HepG2 (cell line): ENCODE data around the gene MLST8. TPM values are rescaled to one million over a fixed set of nuclear protein-coding genes. Genes with fewer than 3 reads are reported as not detected.

Experiments used
- ATAC-seq: fragments of 200-7000 bp; cut with Tn5 transposase; 3 replicates; pipeline ENCODE4 v1.9.1; 2020; ENCODE audit warnings: mild to moderate bottlenecking, moderate library complexity
- BruUV-seq: library from RNA; stranded (reverse); fragments of 400-500 nt; replicated peaks from 2 replicates; lab custom pipeline; 2021; lab: Mats Ljungman, UMichigan
- CTCF ChIA-PET: fragments of 300-600 bp; formaldehyde crosslinking; extraction: SDS; loops from one replicate; lab custom pipeline; 2021; ENCODE audit warnings: low total read pairs, inconsistent platforms, low intra/inter-chr PET ratio; lab: Yijun Ruan, JAX
- POLR2A ChIA-PET: fragments of 350-600 bp; sonication (Branson Sonifier 250); formaldehyde crosslinking; loops from one replicate; lab custom pipeline; 2020; ENCODE audit warnings: antibody characterized with exemption, inconsistent platforms; lab: Yijun Ruan, JAX
- DNase-seq: peaks from one replicate; pipeline ENCODE4 v3.0.0-alpha.2; 2015; ENCODE audit warnings: low spot score
- FAIRE-seq: peaks from 3 replicates; lab custom pipeline; 2011; peaks lifted over from hg19 to GRCh38; lab: Jason Lieb, UNC
- H2AFZ ChIP-seq: one replicate; pipeline ENCODE4 v1.6.1; 2011; ENCODE audit warnings: low read length, inconsistent platforms
- H3K27ac ChIP-seq: fragments of 300-600 bp; 3 replicates; pipeline ENCODE4 v1.8.0; 2011; ENCODE audit warnings: mixed run types, mild to moderate bottlenecking, mixed read lengths, low read length, inconsistent platforms; ENCODE audit not compliant: insufficient read depth; ENCODE audit errors: extremely low read length
- H3K27me3 ChIP-seq, 2 experiments: fragments of 200-600 bp in 1 of 2; 2 replicates in 1 of 2; 3 replicates in 1 of 2; pipeline versions ENCODE4 v1.6.0 to v1.8.0; 2011; ENCODE audit warnings: low read length in 2 of 2, mild to moderate bottlenecking in 2 of 2, moderate library complexity in 2 of 2, inconsistent platforms in 1 of 2; ENCODE audit not compliant: insufficient read depth in 2 of 2, control insufficient read depth in 1 of 2
- H3K36me3 ChIP-seq, 2 experiments: fragments of 200-600 bp in 1 of 2; replicated peaks in 1 of 2; 2 replicates in 1 of 2; 3 replicates in 1 of 2; pipeline versions ENCODE4 v1.5.1 to v1.8.0; 2011; ENCODE audit warnings: low read length in 2 of 2, inconsistent platforms in 1 of 2; ENCODE audit not compliant: insufficient read depth in 2 of 2, control insufficient read depth in 1 of 2
- H3K4me1 ChIP-seq: 2 replicates; pipeline ENCODE4 v1.5.1; 2012; ENCODE audit warnings: low read length, inconsistent platforms; ENCODE audit not compliant: insufficient read depth
- H3K4me2 ChIP-seq: 2 replicates; pipeline ENCODE4 v1.6.0; 2011; ENCODE audit warnings: low read depth, low read length, inconsistent platforms
- H3K4me3 ChIP-seq, 3 experiments: fragments of 200-600 bp in 1 of 3; sonication (generic), shearing (Covaris generic) in 1 of 3; replicated peaks in 1 of 3; 2 replicates each; pipeline ENCODE4 v1.5.1; 2011 to 2016; ENCODE audit warnings: low read length in 3 of 3, inconsistent platforms in 2 of 3, low read depth in 2 of 3, mild to moderate bottlenecking in 2 of 3, control low read depth in 1 of 3, mixed read lengths in 1 of 3; ENCODE audit not compliant: insufficient read depth in 1 of 3
- H3K79me2 ChIP-seq: one replicate; pipeline ENCODE4 v1.6.1; 2011; ENCODE audit warnings: low read length, inconsistent platforms; ENCODE audit not compliant: insufficient read depth
- H3K9ac ChIP-seq: 2 replicates; pipeline ENCODE4 v1.6.0; 2011; ENCODE audit warnings: mild to moderate bottlenecking, low read depth, low read length, inconsistent platforms; ENCODE audit not compliant: insufficient read depth
- H3K9me3 ChIP-seq: 2 replicates; pipeline ENCODE4 v1.5.1; 2012; ENCODE audit warnings: mild to moderate bottlenecking, low read length
- H4K20me1 ChIP-seq: 2 replicates; pipeline ENCODE4 v1.6.0; 2011; ENCODE audit warnings: inconsistent platforms, mild to moderate bottlenecking, low read length, moderate library complexity; ENCODE audit not compliant: insufficient read depth
- AKAP8 ChIP-seq: sonication (generic); formaldehyde crosslinking; IDR thresholded peaks from 2 replicates; pipeline ENCODE4 v1.5.1; 2020; ENCODE audit warnings: mild to moderate bottlenecking, missing genetic modification reagents
- BRCA1 ChIP-seq: sonication (generic); formaldehyde crosslinking; IDR thresholded peaks from 2 replicates; pipeline ENCODE4 v1.4.0; 2020; ENCODE audit warnings: missing genetic modification reagents
- CCAR2 ChIP-seq: fragments of 200-400 bp; formaldehyde crosslinking; optimal IDR thresholded peaks from 2 replicates; pipeline ENCODE3; 2018; ENCODE audit warnings: low read depth, mild to moderate bottlenecking, low read length, moderate library complexity
- CENPX ChIP-seq: sonication (generic); formaldehyde crosslinking; IDR thresholded peaks from 2 replicates; pipeline ENCODE4 v1.9.0; 2021; ENCODE audit warnings: mild to moderate bottlenecking, missing genetic modification reagents, moderate library complexity
- ETV5 ChIP-seq: IDR thresholded peaks from 2 replicates; pipeline ENCODE4 v1.6.1; 2018; ENCODE audit warnings: missing biosample characterization, missing genetic modification reagents, inconsistent platforms, borderline replicate concordance
- FOXO1 ChIP-seq: sonication (generic); formaldehyde crosslinking; IDR thresholded peaks from 2 replicates; pipeline ENCODE4 v1.4.0; 2020; ENCODE audit warnings: missing genetic modification reagents
- JARID2 ChIP-seq: sonication (generic); formaldehyde crosslinking; IDR thresholded peaks from 2 replicates; pipeline ENCODE4 v1.8.1; 2023; ENCODE audit warnings: missing genetic modification reagents, inconsistent platforms; ENCODE audit not compliant: insufficient replicate concordance
- MED8 ChIP-seq: sonication (generic); formaldehyde crosslinking; IDR thresholded peaks from 2 replicates; pipeline ENCODE4 v1.8.1; 2023; ENCODE audit warnings: mild to moderate bottlenecking, missing genetic modification reagents; ENCODE audit not compliant: insufficient replicate concordance
- NCOA2 ChIP-seq: sonication (generic); formaldehyde crosslinking; IDR thresholded peaks from 2 replicates; pipeline ENCODE4 v1.8.0; 2022; ENCODE audit warnings: inconsistent platforms
- PHF8 ChIP-seq: sonication (generic); formaldehyde crosslinking; IDR thresholded peaks from 2 replicates; pipeline ENCODE4 v1.5.0; 2020; ENCODE audit warnings: missing genetic modification reagents
- RARA ChIP-seq: IDR thresholded peaks from 2 replicates; pipeline ENCODE4 v1.6.1; 2016; ENCODE audit warnings: missing genetic modification reagents, missing compliant biosample characterization
- SCMH1 ChIP-seq: sonication (generic); formaldehyde crosslinking; IDR thresholded peaks from 2 replicates; pipeline ENCODE4 v1.9.0; 2021; ENCODE audit warnings: missing genetic modification reagents, mild to moderate bottlenecking, borderline replicate concordance
- SNRNP70 ChIP-seq: fragments of 200-400 bp; formaldehyde crosslinking; IDR thresholded peaks from 2 replicates; pipeline ENCODE4 v1.6.1; 2017; ENCODE audit warnings: mild to moderate bottlenecking, low read depth, low read length, moderate library complexity
- SPEN ChIP-seq: sonication (generic); formaldehyde crosslinking; IDR thresholded peaks from 2 replicates; pipeline ENCODE4 v1.5.1; 2020; ENCODE audit warnings: low read depth, mild to moderate bottlenecking, missing genetic modification reagents
- TBX3 ChIP-seq: fragments of 450-650 bp; IDR thresholded peaks from 2 replicates; pipeline ENCODE4 v1.6.1; 2017; ENCODE audit warnings: antibody characterized with exemption, mild to moderate bottlenecking, inconsistent platforms, borderline replicate concordance
- TGIF2 ChIP-seq: IDR thresholded peaks from 2 replicates; pipeline ENCODE4 v1.6.1; 2016; ENCODE audit warnings: control low read depth, missing compliant biosample characterization
- ZNF496 ChIP-seq: sonication (generic); formaldehyde crosslinking; IDR thresholded peaks from 2 replicates; pipeline ENCODE4 v1.8.1; 2023; ENCODE audit warnings: mild to moderate bottlenecking, moderate library complexity, missing genetic modification reagents; ENCODE audit not compliant: insufficient replicate concordance
- ZNF552 ChIP-seq: sonication (generic); formaldehyde crosslinking; IDR thresholded peaks from 2 replicates; pipeline ENCODE4 v1.9.0; 2022; ENCODE audit warnings: missing genetic modification reagents, mild to moderate bottlenecking, borderline replicate concordance
- ZNF605 ChIP-seq: sonication (generic); formaldehyde crosslinking; IDR thresholded peaks from 2 replicates; pipeline ENCODE4 v1.8.0; 2022; ENCODE audit warnings: mild to moderate bottlenecking, missing genetic modification reagents
- ZNF781 ChIP-seq: sonication (generic); formaldehyde crosslinking; IDR thresholded peaks from 2 replicates; pipeline ENCODE4 v1.5.1; 2020; ENCODE audit warnings: borderline replicate concordance, mild to moderate bottlenecking, missing genetic modification reagents; ENCODE audit errors: not compliant biosample characterization
- ZNF883 ChIP-seq: sonication (generic); formaldehyde crosslinking; IDR thresholded peaks from 2 replicates; pipeline ENCODE4 v1.5.1; 2020; ENCODE audit warnings: mild to moderate bottlenecking, missing genetic modification reagents; ENCODE audit errors: not compliant biosample characterization
- WGBS: methylation state at CpG from one replicate; pipeline ENCODE4 v1.1.6; 2017; ENCODE audit warnings: low lambda C conversion rate; 5-methylcytosine and 5-hydroxymethylcytosine counted together
- in situ Hi-C: cut with HindIII; loops from 2 replicates; pipeline ENCODE4 v1.10.0; 2017; ENCODE audit warnings: low pct_unique_long_range_greater_than_20kb; ENCODE audit not compliant: extremely low pct_ligation_motif_present
- intact Hi-C: fragments of 100-400 bp; cut with micrococcal nuclease; formaldehyde crosslinking; loops from one replicate; pipeline ENCODE4 v1.10.0; 2022; ENCODE audit not compliant: unreplicated experiment
- polyA plus RNA-seq, 8 experiments: library from polyadenylated mRNA; depleted of rRNA in 3 of 8; stranded (reverse) in 7 of 8; unstranded in 1 of 8; fragments of >200 nt; fragmentation: Illumina TruSeq in 4 of 8; extraction: Trizol in 4 of 8; gene quantifications; 2 replicates each; pipeline versions ENCODE4 v1.2.1 to v1.2.3, GENCODE V29; 2011 to 2016; ENCODE audit warnings: low read depth in 4 of 8, missing spikeins in 1 of 8, mixed read lengths in 1 of 8; ENCODE audit not compliant: insufficient read depth in 1 of 8
- total RNA-seq, 5 experiments: library from RNA; depleted of rRNA; stranded (reverse); fragments of >200 nt; fragmentation: Illumina TruSeq; extraction: Trizol; gene quantifications; 2 replicates each; pipeline ENCODE4 v1.2.3, GENCODE V29; 2016; ENCODE audit warnings: low read depth in 1 of 5
- TF ChIP-seq, protein P1 (sequence below): sonication (generic); formaldehyde crosslinking; IDR thresholded peaks from 2 replicates; pipeline ENCODE4 v1.8.1; 2023; ENCODE audit warnings: missing genetic modification reagents, mild to moderate bottlenecking, borderline replicate concordance
- TF ChIP-seq, protein P2 (sequence below): sonication (generic); formaldehyde crosslinking; IDR thresholded peaks from 2 replicates; pipeline ENCODE4 v1.4.0; 2020; ENCODE audit warnings: mild to moderate bottlenecking, missing genetic modification reagents

The MLST8 gene
- total and polyA plus RNA-seq, 2 of the 13 experiments (the other 11 are each of a cell fraction or from before 2014, with no cell fraction given), result 30.8 to 72.7 TPM

GRCh38 chr16:2163211-2163881 lies 41.9 kb upstream of the MLST8 start:
- peaks cover 74% of the 10 kb centered on the region for H3K4me1 ChIP-seq
- ChIA-PET POLR2A (interaction anchor here (0.9 to 3.4 kb wide), 7 partner anchors 10 to 220 kb away, joined by 3 to 36 read pairs (median 5); partner anchors contain the start of genes ECI1, MSRB1, PGP and TRAF7), CTCF (no interaction called here)
- H3K4me2 ChIP-seq, result peak overlapping the region; percentile 80
- in situ Hi-C loops (no loop called here), intact Hi-C loops (loop anchor here (5.0 kb wide), 1 partner anchor 34 kb away; the partner anchor contains the start of gene CASKIN1)
- peak overlapping the region in 2 of 3 experiments; percentile 45 to 60; a peak in 4 of 6 replicates for H3K4me3 ChIP-seq
- no TSS peak for BruUV-seq
- peak overlapping the region; percentile 75 for H3K27ac ChIP-seq
- FAIRE-seq (no peak), DNase-seq (peak; percentile 49), ATAC-seq (peak; percentile 58)
- no peaks in the 10 kb centered on the region for H3K27me3 ChIP-seq
- H3K9me3 ChIP-seq, result no peaks in the 10 kb centered on the region
- peaks cover 24% of the 10 kb centered on the region for H4K20me1 ChIP-seq
- H2AFZ ChIP-seq, result no peak overlapping the region
- WGBS, result 12% methylated on average over 13 of the region's 26 CpGs
- H3K9ac ChIP-seq, result peak overlapping the region; percentile 65
- peaks cover 35% of the 10 kb centered on the region for H3K79me2 ChIP-seq
- H3K36me3 ChIP-seq, result peaks cover 12 to 24% of the 10 kb centered on the region in 2 experiments; a peak in 3 of 5 replicates
- TF ChIP-seq SPEN (CRISPR knock-in tag), result peak; percentile 31; the same call in 1 of the 2 replicates
- TF ChIP-seq ZNF496 (CRISPR knock-in tag), result no peak
- no peak for TF ChIP-seq TBX3
- peak; percentile 31 for TF ChIP-seq JARID2
- TF ChIP-seq ETV5 (CRISPR knock-in tag), result no peak; the same call in 1 of the 2 replicates
- TF ChIP-seq CENPX (CRISPR knock-in tag), result no peak
- TF ChIP-seq ZNF605 (CRISPR knock-in tag), result no peak
- no peak for TF ChIP-seq MED8 (CRISPR knock-in tag)
- TF ChIP-seq ZNF883 (CRISPR knock-in tag), result no peak
- no peak for TF ChIP-seq NCOA2
- TF ChIP-seq TGIF2, result no peak
- TF ChIP-seq PHF8 (CRISPR knock-in tag), result peak; percentile 52
- TF ChIP-seq AKAP8 (CRISPR knock-in tag), result peak; percentile 69; the same call in 1 of the 2 replicates
- no peak for TF ChIP-seq ZNF552
- no peak for TF ChIP-seq BRCA1 (CRISPR knock-in tag)
- TF ChIP-seq ZNF781 (CRISPR knock-in tag), result peak; percentile 34
- no peak for TF ChIP-seq SNRNP70
- no peak for TF ChIP-seq SCMH1 (CRISPR knock-in tag)
- TF ChIP-seq, protein P1, sequence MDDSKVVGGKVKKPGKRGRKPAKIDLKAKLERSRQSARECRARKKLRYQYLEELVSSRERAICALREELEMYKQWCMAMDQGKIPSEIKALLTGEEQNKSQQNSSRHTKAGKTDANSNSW (CRISPR knock-in tag), result no peak
- no peak for TF ChIP-seq CCAR2
- 0 out of 2 replicates have a peak, but pooled peaks have one; percentile 10 for TF ChIP-seq FOXO1 (CRISPR knock-in tag)
- no peak for TF ChIP-seq RARA (CRISPR knock-in tag)
- TF ChIP-seq, protein P2, sequence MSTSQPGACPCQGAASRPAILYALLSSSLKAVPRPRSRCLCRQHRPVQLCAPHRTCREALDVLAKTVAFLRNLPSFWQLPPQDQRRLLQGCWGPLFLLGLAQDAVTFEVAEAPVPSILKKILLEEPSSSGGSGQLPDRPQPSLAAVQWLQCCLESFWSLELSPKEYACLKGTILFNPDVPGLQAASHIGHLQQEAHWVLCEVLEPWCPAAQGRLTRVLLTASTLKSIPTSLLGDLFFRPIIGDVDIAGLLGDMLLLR, result peak; percentile 59; the same call in 1 of the 2 replicates
